Keratinocyte (primary cell): Measurements from ENCODE around the gene ADAMTS17.

Experiments
- EZH2 ChIP-seq: IDR thresholded peaks from one replicate; pipeline ENCODE4 v1.6.1; 2012; ENCODE audit warnings: inconsistent platforms, mild to moderate bottlenecking, low read length, moderate library complexity
- TF ChIP-seq, protein P1 (sequence below), 3 experiments: IDR thresholded peaks in 1 of 3; conservative IDR thresholded peaks in 1 of 3; optimal IDR thresholded peaks in 1 of 3; 2 replicates in 2 of 3; 3 replicates in 1 of 3; pipeline versions ENCODE3 to v1.5.1; 2011; ENCODE audit warnings: low read length in 3 of 3, mild to moderate bottlenecking in 3 of 3, moderate library complexity in 2 of 3, control low read depth in 1 of 3, inconsistent platforms in 1 of 3; ENCODE audit not compliant: insufficient read depth in 2 of 3; ENCODE audit errors: extremely low read depth in 1 of 3

DNA sequence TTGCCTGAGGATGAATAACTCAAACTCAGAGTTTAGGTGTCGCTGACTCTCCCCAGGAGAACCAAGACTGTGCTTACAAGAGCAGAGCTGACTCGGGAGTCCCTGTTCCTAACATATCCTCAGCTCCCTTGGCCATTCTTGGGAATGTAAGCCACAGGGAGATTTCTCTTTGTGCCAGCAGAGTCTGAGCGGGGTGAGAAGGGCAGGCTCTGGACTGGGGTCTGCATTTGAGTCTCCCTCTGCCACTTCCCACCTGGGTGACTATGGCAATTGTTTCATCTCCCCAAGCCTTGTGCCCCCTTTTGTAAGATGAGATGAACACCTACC lies 126.0 kb downstream of the ADAMTS17 start:
- no peak for TF ChIP-seq EZH2
- TF ChIP-seq, protein P1, sequence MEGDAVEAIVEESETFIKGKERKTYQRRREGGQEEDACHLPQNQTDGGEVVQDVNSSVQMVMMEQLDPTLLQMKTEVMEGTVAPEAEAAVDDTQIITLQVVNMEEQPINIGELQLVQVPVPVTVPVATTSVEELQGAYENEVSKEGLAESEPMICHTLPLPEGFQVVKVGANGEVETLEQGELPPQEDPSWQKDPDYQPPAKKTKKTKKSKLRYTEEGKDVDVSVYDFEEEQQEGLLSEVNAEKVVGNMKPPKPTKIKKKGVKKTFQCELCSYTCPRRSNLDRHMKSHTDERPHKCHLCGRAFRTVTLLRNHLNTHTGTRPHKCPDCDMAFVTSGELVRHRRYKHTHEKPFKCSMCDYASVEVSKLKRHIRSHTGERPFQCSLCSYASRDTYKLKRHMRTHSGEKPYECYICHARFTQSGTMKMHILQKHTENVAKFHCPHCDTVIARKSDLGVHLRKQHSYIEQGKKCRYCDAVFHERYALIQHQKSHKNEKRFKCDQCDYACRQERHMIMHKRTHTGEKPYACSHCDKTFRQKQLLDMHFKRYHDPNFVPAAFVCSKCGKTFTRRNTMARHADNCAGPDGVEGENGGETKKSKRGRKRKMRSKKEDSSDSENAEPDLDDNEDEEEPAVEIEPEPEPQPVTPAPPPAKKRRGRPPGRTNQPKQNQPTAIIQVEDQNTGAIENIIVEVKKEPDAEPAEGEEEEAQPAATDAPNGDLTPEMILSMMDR (optimal IDR thresholded peaks at IDR 0.05 in 1 of 3, IDR thresholded peaks at IDR 0.05 in 1 of 3, conservative IDR thresholded peaks at IDR 0.05 in 1 of 3; ENCODE audit: extremely low read depth in 1 of 3, insufficient read depth in 2 of 3, low read length in 3 of 3) = no peak
